ENCODE results near the gene C1orf35. TPM values are rescaled to one million over a fixed set of nuclear protein-coding genes. Genes with fewer than 3 reads are reported as not detected.

The C1orf35 gene
- total and polyA plus RNA-seq, 9 of the 15 experiments (the other 6 are each of a cell fraction or from before 2014, with no cell fraction given), result 3.2 to 48.7 (median 12.5) TPM

DNA sequence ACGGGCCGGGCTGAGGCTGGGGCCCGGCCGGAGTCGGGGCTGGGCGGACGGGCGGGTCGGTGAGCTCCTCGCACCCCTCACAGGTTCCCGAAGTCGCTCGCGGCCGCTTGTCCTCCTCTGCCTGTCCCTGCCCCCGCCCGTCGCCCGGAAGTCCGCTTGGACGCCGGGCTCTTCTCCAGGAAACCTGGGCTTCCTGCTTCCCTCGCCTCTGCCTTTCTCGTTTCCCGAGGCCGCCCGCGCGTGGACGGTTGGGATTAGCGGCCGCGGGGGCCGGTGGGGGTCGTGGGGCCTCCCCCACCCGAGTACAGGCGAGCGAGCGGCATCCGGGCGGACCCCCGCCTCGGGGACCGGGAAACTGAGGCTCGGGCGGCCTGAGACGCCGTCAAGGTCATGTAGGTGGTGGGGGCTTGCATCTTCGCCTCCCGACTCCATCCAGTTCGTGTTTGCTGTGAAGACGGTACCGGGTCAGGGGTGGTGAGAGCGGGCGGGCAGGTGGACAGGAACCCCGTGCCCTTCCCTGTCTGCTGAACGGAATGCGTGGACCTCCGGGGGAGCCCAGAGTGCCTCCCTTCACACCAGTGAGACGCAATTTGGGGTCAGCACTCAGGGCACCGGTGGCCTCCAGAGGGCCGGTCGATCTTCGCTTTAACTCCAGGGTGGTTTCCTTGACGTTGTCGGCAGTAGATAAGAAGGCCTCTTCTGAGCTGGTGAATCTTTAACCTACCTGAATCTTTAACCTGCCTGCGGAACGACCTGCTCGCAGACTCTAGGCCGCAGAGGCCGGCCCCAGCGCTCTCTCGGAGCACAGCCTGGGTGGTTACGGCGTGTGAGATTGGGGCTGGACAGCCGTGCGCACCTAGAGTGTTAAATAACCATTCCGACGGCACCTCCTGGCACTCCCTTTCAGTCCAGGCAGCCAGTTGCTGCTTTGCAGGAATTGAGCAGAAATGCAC lies 19.9 kb downstream of the C1orf35 start (continued):
- TF ChIP-seq, protein P1, sequence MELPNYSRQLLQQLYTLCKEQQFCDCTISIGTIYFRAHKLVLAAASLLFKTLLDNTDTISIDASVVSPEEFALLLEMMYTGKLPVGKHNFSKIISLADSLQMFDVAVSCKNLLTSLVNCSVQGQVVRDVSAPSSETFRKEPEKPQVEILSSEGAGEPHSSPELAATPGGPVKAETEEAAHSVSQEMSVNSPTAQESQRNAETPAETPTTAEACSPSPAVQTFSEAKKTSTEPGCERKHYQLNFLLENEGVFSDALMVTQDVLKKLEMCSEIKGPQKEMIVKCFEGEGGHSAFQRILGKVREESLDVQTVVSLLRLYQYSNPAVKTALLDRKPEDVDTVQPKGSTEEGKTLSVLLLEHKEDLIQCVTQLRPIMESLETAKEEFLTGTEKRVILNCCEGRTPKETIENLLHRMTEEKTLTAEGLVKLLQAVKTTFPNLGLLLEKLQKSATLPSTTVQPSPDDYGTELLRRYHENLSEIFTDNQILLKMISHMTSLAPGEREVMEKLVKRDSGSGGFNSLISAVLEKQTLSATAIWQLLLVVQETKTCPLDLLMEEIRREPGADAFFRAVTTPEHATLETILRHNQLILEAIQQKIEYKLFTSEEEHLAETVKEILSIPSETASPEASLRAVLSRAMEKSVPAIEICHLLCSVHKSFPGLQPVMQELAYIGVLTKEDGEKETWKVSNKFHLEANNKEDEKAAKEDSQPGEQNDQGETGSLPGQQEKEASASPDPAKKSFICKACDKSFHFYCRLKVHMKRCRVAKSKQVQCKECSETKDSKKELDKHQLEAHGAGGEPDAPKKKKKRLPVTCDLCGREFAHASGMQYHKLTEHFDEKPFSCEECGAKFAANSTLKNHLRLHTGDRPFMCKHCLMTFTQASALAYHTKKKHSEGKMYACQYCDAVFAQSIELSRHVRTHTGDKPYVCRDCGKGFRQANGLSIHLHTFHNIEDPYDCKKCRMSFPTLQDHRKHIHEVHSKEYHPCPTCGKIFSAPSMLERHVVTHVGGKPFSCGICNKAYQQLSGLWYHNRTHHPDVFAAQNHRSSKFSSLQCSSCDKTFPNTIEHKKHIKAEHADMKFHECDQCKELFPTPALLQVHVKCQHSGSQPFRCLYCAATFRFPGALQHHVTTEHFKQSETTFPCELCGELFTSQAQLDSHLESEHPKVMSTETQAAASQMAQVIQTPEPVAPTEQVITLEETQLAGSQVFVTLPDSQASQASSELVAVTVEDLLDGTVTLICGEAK (IDR thresholded peaks at IDR 0.05), result peak; percentile 26; the same call in 1 of the 2 replicates
- TF ChIP-seq, protein P1 (CRISPR knock-in tag; IDR thresholded peaks at IDR 0.05), result peak; percentile 37; the same call in 1 of the 2 replicates
- TF ChIP-seq HNRNPH1 (optimal IDR thresholded peaks at IDR 0.05; ENCODE audit: low read depth, low read length) (no peak), ZNF124 (CRISPR knock-in tag; IDR thresholded peaks at IDR 0.05) (no peak), MTA1 (IDR thresholded peaks at IDR 0.05; ENCODE audit: borderline replicate concordance) (no peak), BRD4 (IDR thresholded peaks at IDR 0.05) (peak; percentile 99), RBM17 (IDR thresholded peaks at IDR 0.05; ENCODE audit: borderline replicate concordance, low read depth, low read length) (no peak), IRF1 (CRISPR knock-in tag; IDR thresholded peaks at IDR 0.05; ENCODE audit: borderline replicate concordance) (no peak), CC2D1A (IDR thresholded peaks at IDR 0.05) (no peak)
- TF ChIP-seq, protein P2, sequence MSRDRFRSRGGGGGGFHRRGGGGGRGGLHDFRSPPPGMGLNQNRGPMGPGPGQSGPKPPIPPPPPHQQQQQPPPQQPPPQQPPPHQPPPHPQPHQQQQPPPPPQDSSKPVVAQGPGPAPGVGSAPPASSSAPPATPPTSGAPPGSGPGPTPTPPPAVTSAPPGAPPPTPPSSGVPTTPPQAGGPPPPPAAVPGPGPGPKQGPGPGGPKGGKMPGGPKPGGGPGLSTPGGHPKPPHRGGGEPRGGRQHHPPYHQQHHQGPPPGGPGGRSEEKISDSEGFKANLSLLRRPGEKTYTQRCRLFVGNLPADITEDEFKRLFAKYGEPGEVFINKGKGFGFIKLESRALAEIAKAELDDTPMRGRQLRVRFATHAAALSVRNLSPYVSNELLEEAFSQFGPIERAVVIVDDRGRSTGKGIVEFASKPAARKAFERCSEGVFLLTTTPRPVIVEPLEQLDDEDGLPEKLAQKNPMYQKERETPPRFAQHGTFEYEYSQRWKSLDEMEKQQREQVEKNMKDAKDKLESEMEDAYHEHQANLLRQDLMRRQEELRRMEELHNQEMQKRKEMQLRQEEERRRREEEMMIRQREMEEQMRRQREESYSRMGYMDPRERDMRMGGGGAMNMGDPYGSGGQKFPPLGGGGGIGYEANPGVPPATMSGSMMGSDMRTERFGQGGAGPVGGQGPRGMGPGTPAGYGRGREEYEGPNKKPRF (IDR thresholded peaks at IDR 0.05; ENCODE audit: low read depth, low read length), result no peak
- TF ChIP-seq, protein P3, sequence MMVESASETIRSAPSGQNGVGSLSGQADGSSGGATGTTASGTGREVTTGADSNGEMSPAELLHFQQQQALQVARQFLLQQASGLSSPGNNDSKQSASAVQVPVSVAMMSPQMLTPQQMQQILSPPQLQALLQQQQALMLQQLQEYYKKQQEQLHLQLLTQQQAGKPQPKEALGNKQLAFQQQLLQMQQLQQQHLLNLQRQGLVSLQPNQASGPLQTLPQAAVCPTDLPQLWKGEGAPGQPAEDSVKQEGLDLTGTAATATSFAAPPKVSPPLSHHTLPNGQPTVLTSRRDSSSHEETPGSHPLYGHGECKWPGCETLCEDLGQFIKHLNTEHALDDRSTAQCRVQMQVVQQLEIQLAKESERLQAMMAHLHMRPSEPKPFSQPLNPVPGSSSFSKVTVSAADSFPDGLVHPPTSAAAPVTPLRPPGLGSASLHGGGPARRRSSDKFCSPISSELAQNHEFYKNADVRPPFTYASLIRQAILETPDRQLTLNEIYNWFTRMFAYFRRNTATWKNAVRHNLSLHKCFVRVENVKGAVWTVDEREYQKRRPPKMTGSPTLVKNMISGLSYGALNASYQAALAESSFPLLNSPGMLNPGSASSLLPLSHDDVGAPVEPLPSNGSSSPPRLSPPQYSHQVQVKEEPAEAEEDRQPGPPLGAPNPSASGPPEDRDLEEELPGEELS (CRISPR knock-in tag; IDR thresholded peaks at IDR 0.05; ENCODE audit: borderline replicate concordance), result 0 out of 2 replicates have a peak, but pooled peaks have one; percentile 59
